Neuronal stem cell (in vitro differentiated cells): ENCODE data around the gene HSPA14.
A peak's percentile ranks its signal among the peaks of the same experiment; 100 is the strongest.

Experiments
- DNase-seq: peaks from one replicate; pipeline ENCODE4 v3.0.0-alpha.2; 2013; ENCODE audit warnings: low spot score
- H2AFZ ChIP-seq: one replicate; pipeline ENCODE4 v1.6.1; 2013; ENCODE audit warnings: mild to moderate bottlenecking, low read length, inconsistent platforms
- H2AK5ac ChIP-seq: 2 replicates; pipeline ENCODE4 v1.6.1; 2013; ENCODE audit warnings: low read depth, mild to moderate bottlenecking, inconsistent platforms, low read length, moderate library complexity, mixed read lengths
- H2BK120ac ChIP-seq: 2 replicates; pipeline ENCODE4 v1.6.1; 2013; ENCODE audit warnings: low read depth, mild to moderate bottlenecking, inconsistent platforms, low read length, moderate library complexity, mixed read lengths
- H2BK12ac ChIP-seq: one replicate; pipeline ENCODE4 v1.6.1; 2013; ENCODE audit warnings: low read length, inconsistent platforms
- H2BK15ac ChIP-seq: 2 replicates; pipeline ENCODE4 v1.6.1; 2013; ENCODE audit warnings: mild to moderate bottlenecking, low read length, inconsistent platforms, mixed read lengths
- H2BK5ac ChIP-seq: one replicate; pipeline ENCODE4 v1.6.1; 2013; ENCODE audit warnings: inconsistent platforms, mild to moderate bottlenecking, low read length, moderate library complexity
- H3K14ac ChIP-seq: one replicate; pipeline ENCODE4 v1.6.1; 2013; ENCODE audit warnings: low read length, inconsistent platforms
- H3K18ac ChIP-seq: 2 replicates; pipeline ENCODE4 v1.6.1; 2013; ENCODE audit warnings: low read length, inconsistent platforms
- H3K23ac ChIP-seq: 2 replicates; pipeline ENCODE4 v1.6.1; 2013; ENCODE audit warnings: low read depth, mild to moderate bottlenecking, mixed read lengths, low read length, inconsistent platforms; ENCODE audit not compliant: poor library complexity
- H3K27ac ChIP-seq: replicated peaks from 3 replicates; pipeline ENCODE4 v1.5.1; 2013; ENCODE audit warnings: low read length, inconsistent platforms
- H3K27me3 ChIP-seq, 3 experiments: 2 replicates each; pipeline ENCODE4 v1.6.1; 2013; ENCODE audit warnings: low read length in 3 of 3, mild to moderate bottlenecking in 2 of 3, inconsistent platforms in 1 of 3, low read depth in 1 of 3, mixed read lengths in 1 of 3, moderate library complexity in 1 of 3; ENCODE audit not compliant: control insufficient read depth in 3 of 3, insufficient read depth in 3 of 3
- H3K36me3 ChIP-seq, 2 donors: replicated peaks in 1 of 2; 2 replicates each; pipeline ENCODE4 v1.6.1; 2013; ENCODE audit warnings: low read length in 2 of 2; ENCODE audit not compliant: control insufficient read depth in 2 of 2, insufficient read depth in 2 of 2
- H3K4ac ChIP-seq: 2 replicates; pipeline ENCODE4 v1.6.1; 2013; ENCODE audit warnings: inconsistent platforms, mild to moderate bottlenecking, low read length, moderate library complexity
- H3K4me1 ChIP-seq, 2 donors: 1 replicate in 1 of 2; 2 replicates in 1 of 2; pipeline ENCODE4 v1.6.1; 2013; ENCODE audit warnings: low read length in 2 of 2, low read depth in 1 of 2; ENCODE audit not compliant: control insufficient read depth in 2 of 2, insufficient read depth in 1 of 2
- H3K4me2 ChIP-seq: one replicate; pipeline ENCODE4 v1.6.1; 2013; ENCODE audit warnings: mild to moderate bottlenecking, low read length, inconsistent platforms; ENCODE audit not compliant: insufficient read depth, poor library complexity, severe bottlenecking
- H3K4me3 ChIP-seq, 2 donors: 2 replicates each; pipeline ENCODE4 v1.5.1; 2013; ENCODE audit warnings: low read length in 2 of 2, mild to moderate bottlenecking in 2 of 2, inconsistent platforms in 1 of 2, moderate library complexity in 1 of 2
- H3K79me1 ChIP-seq: one replicate; pipeline ENCODE4 v1.6.1; 2013; ENCODE audit warnings: low read depth, mild to moderate bottlenecking, inconsistent platforms, low read length, moderate library complexity
- H3K9ac ChIP-seq: one replicate; pipeline ENCODE4 v1.6.1; 2013; ENCODE audit warnings: mild to moderate bottlenecking, low read depth, low read length, inconsistent platforms; ENCODE audit not compliant: poor library complexity
- H3K9me3 ChIP-seq, 2 donors: replicated peaks in 1 of 2; 2 replicates each; pipeline versions ENCODE3 to v1.6.1; 2013; ENCODE audit warnings: low read length in 2 of 2, mild to moderate bottlenecking in 2 of 2, inconsistent platforms in 1 of 2, low read depth in 1 of 2, mixed read lengths in 1 of 2, moderate library complexity in 1 of 2; ENCODE audit not compliant: control insufficient read depth in 2 of 2, insufficient read depth in 1 of 2
- H4K8ac ChIP-seq: one replicate; pipeline ENCODE4 v1.6.1; 2013; ENCODE audit warnings: low read depth, mild to moderate bottlenecking, inconsistent platforms, low read length, moderate library complexity
- H4K91ac ChIP-seq: one replicate; pipeline ENCODE4 v1.6.1; 2013; ENCODE audit warnings: low read length, low read depth, mild to moderate bottlenecking, inconsistent platforms; ENCODE audit not compliant: poor library complexity
- WGBS, 2 donors: extraction: QIAGEN DNeasy Blood & Tissue Kit; methylation state at CpG; one replicate each; pipeline ENCODE4 v1.1.7; 2013; ENCODE audit warnings: missing lambda C conversion rate in 2 of 2, mixed read lengths in 1 of 2; ENCODE audit not compliant: insufficient read length in 2 of 2, insufficient replicate concordance in 1 of 2; ENCODE audit errors: extremely low coverage in 2 of 2; 5-methylcytosine and 5-hydroxymethylcytosine counted together

The HSPA14 gene

DNA sequence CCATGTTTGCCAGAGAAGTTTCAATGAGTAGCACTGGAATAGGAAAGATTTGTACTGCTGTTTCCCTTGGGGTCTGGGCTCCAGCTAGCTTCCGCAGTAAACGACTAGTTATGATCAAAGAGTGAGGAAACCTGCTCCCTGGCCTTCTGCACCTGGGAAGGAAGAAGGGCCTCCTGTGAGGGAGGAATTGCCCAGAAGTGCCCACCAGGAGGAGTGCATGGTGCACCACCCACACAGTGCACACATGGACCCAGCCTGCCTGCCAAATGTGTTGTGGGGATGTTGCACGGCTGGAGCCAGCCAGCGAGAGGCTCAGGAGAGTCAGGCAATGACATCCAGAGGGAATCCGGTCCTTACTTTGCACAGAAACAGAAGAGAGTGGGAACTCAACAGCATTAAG is 36.4 kb upstream of the HSPA14 start:
- Histone ChIP-seq H4K91ac (no peak overlapping the region), H3K9me3 (peaks cover 0 to 2% of the 10 kb centered on the region in 2 donors), H4K8ac (no peak overlapping the region), H3K9ac (no peak overlapping the region), H3K4me3 (no peak overlapping the region), H3K27ac (no peak overlapping the region), H3K79me1 (no peaks in the 10 kb centered on the region), H3K36me3 (no peaks in the 10 kb centered on the region), H3K18ac (peak overlapping the region; percentile 40), H3K4me1 (no peaks in the 10 kb centered on the region), H2BK12ac (no peak overlapping the region), H3K4ac (no peak overlapping the region), H3K14ac (no peak overlapping the region), H3K27me3 (peaks cover 0 to 6% (median 0%) of the 10 kb centered on the region in 3 experiments), H2BK15ac (no peak overlapping the region), H3K4me2 (no peak overlapping the region), H2AFZ (no peak overlapping the region), H3K23ac (no peak overlapping the region), H2BK5ac (no peak overlapping the region), H2AK5ac (no peak overlapping the region), H2BK120ac (no peak overlapping the region)
- DNase-seq: no peak
- WGBS, 2 donors: no CpG with 5 or more reads among the region's 5 CpGs

DNA sequence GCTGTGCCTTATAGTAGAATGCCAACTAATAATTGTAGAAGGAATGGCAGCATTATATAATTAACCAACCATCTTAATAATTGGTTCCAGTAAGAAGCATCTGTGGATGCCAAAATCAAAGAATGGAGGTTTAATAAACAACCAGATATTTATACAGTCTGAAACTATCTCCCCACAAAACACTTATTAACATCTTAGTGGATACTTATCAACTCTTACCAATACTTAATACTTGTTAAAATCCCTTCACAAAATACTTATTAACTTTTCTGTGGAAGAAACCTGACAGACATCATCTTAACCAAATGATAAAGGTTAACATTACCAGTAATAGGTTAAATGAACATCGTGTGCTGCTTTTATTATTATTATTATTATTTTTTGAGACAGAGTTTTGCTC is 34.3 kb upstream of the HSPA14 start:
- no peak for DNase-seq
- no peak overlapping the region for H3K4me2 ChIP-seq
- no peak overlapping the region for H2AK5ac ChIP-seq
- no peak overlapping the region for H2BK12ac ChIP-seq
- H2BK120ac ChIP-seq: no peak overlapping the region
- no peak overlapping the region for H3K27ac ChIP-seq
- H3K4me3 ChIP-seq: no peak overlapping the region
- no peak overlapping the region for H3K4ac ChIP-seq
- no peak overlapping the region for H3K9ac ChIP-seq
- no peak overlapping the region for H2BK5ac ChIP-seq
- H3K27me3 ChIP-seq: peaks cover 0 to 6% (median 0%) of the 10 kb centered on the region in 3 experiments
- no peak overlapping the region for H4K8ac ChIP-seq
- no peak overlapping the region for H3K23ac ChIP-seq
- H3K14ac ChIP-seq: no peak overlapping the region
- no peak overlapping the region for H2AFZ ChIP-seq
- no CpG with 5 or more reads among the region's 1 CpG for WGBS, 2 donors
- H4K91ac ChIP-seq: no peak overlapping the region
- no peak overlapping the region for H3K18ac ChIP-seq
- no peaks in the 10 kb centered on the region for H3K79me1 ChIP-seq
- peaks cover 0 to 2% of the 10 kb centered on the region in 2 donors for H3K9me3 ChIP-seq
- no peaks in the 10 kb centered on the region for H3K36me3 ChIP-seq
- H2BK15ac ChIP-seq: no peak overlapping the region
- no peaks in the 10 kb centered on the region for H3K4me1 ChIP-seq

DNA sequence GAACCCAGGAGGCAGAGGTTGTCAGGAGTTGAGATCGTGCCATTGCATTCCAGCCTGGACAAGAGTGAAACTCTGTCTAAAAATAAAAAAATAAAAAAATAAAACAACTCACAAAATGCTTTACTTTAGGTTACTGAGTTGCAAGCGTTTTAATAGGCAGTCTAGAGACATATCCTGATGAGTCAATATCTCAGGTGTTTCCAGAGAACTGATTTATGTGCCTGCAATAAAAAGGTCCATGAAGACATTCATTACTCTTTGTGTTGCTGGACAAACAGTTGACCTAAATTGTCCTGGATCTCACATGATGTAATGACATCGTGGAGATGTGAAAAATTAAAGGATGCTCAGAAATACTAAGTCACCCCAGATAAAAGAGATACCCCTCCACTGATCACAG is 31.8 kb upstream of the HSPA14 start:
- Histone ChIP-seq H3K23ac (no peak overlapping the region), H3K4ac (no peak overlapping the region), H3K27me3 (peaks cover 0 to 6% (median 0%) of the 10 kb centered on the region in 3 experiments), H3K18ac (no peak overlapping the region), H2BK15ac (no peak overlapping the region), H2BK120ac (no peak overlapping the region), H2AK5ac (no peak overlapping the region), H3K4me1 (no peaks in the 10 kb centered on the region), H4K91ac (no peak overlapping the region), H3K14ac (no peak overlapping the region), H3K4me3 (no peak overlapping the region), H2BK12ac (no peak overlapping the region), H2AFZ (no peak overlapping the region), H3K27ac (no peak overlapping the region), H3K9ac (no peak overlapping the region), H3K79me1 (no peaks in the 10 kb centered on the region), H3K4me2 (no peak overlapping the region), H4K8ac (no peak overlapping the region), H3K36me3 (no peaks in the 10 kb centered on the region), H2BK5ac (no peak overlapping the region), H3K9me3 (peaks cover 0 to 2% of the 10 kb centered on the region in 2 donors)
- no peak for DNase-seq
- no CpG with 5 or more reads among the region's 3 CpGs for WGBS, 2 donors

DNA sequence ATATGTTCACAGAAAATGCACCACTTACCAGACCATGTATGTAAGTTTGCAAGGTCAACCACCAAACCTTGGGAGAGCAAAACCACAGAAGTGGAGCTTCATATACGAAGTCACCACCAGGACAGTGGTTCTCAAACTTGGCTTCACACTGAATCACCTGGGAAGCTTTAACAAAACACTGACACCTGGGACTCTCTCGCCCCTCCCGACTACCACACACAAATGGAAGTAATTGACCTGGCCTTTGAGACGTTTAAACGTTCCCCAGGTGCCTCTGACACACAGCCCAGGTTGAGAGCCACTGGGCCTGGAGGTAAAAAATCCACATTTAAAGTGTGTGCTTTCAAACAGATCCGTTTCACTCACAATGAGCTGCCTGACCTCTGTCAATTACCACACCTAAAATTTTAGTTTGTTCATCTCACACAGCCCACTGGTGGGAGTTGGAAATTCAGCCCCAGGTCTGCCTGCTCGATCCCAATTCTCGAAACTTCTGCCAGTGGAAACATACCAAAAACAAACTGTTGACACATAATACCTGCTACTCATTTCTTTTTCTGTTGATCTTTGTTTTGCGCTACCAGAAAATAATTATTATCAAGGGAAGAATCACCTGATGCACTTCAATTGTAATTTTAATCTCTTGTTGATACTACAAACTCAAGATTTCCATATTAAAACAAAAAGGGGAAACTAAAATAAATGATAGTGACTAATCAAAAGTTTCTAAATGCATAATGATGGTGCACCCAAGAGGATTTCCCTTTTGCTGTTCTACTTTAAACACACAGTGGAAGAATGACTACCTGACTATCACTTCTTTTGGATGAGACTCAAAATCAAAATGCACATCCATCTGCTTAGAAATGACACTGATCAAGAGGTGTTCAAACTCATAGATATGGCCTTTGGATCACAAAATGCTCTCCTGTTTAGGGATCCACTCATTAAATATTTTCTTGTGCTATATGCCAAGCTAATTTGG is 26.8 kb upstream of the HSPA14 start:
- peaks cover 0 to 3% (median 0%) of the 10 kb centered on the region in 3 experiments for H3K27me3 ChIP-seq
- H3K9me3 ChIP-seq: no peaks in the 10 kb centered on the region
- no peak overlapping the region for H4K91ac ChIP-seq
- no CpG with 5 or more reads among the region's 9 CpGs for WGBS, 2 donors
- H3K4me2 ChIP-seq: no peak overlapping the region
- no peaks in the 10 kb centered on the region for H3K4me1 ChIP-seq
- H3K4ac ChIP-seq: no peak overlapping the region
- H2BK15ac ChIP-seq: no peak overlapping the region
- no peak overlapping the region for H2AFZ ChIP-seq
- no peak for DNase-seq
- H3K79me1 ChIP-seq: no peaks in the 10 kb centered on the region
- no peak overlapping the region for H3K23ac ChIP-seq
- H3K4me3 ChIP-seq: no peak overlapping the region
- H2AK5ac ChIP-seq: no peak overlapping the region
- no peak overlapping the region for H3K9ac ChIP-seq
- H3K36me3 ChIP-seq: no peaks in the 10 kb centered on the region
- no peak overlapping the region for H2BK5ac ChIP-seq
- H3K14ac ChIP-seq: no peak overlapping the region
- no peak overlapping the region for H2BK12ac ChIP-seq
- H3K27ac ChIP-seq: no peak overlapping the region
- no peak overlapping the region for H2BK120ac ChIP-seq
- no peak overlapping the region for H3K18ac ChIP-seq
- no peak overlapping the region for H4K8ac ChIP-seq
